ENCODE data around the gene GRK5.

GRCh38 chr10:119314486-119314885 is 107.1 kb downstream of the GRK5 start:
- TF ChIP-seq POLR2A (IDR thresholded peaks at IDR 0.05) (no peak), CTCF (IDR thresholded peaks at IDR 0.05) (no peak), POLR2AphosphoS5 (IDR thresholded peaks at IDR 0.05) (no peak), EP300 (IDR thresholded peaks at IDR 0.05; ENCODE audit: low read depth) (no peak)
